Tibial nerve (tissue), 4 donors: ENCODE results near the gene NCK2.

Source experiments
- CTCF ChIP-seq, 5 experiments: fragments of 200-600 bp in 3 of 5; fragments of 450-650 bp in 2 of 5; sonication (generic) in 3 of 5; IDR thresholded peaks; one replicate each; pipeline ENCODE4 v1.5.1; 2016 to 2019; ENCODE audit warnings: antibody characterized with exemption in 5 of 5, mild to moderate bottlenecking in 3 of 5, moderate library complexity in 2 of 5
- EP300 ChIP-seq, 2 donors: sonication (generic); formaldehyde crosslinking; IDR thresholded peaks; one replicate each; pipeline ENCODE4 v1.6.1; 2017; ENCODE audit warnings: antibody characterized with exemption in 2 of 2, mild to moderate bottlenecking in 1 of 2
- POLR2A ChIP-seq, 2 donors: fragments of 450-650 bp; IDR thresholded peaks; one replicate each; pipeline ENCODE4 v1.6.1; 2017; ENCODE audit warnings: antibody characterized with exemption in 2 of 2, mild to moderate bottlenecking in 2 of 2, moderate library complexity in 2 of 2

- TF ChIP-seq CTCF (IDR thresholded peaks at IDR 0.05) (no peak), EP300 (IDR thresholded peaks at IDR 0.05) (no peak), POLR2A (IDR thresholded peaks at IDR 0.05) (no peak)
Observed at GRCh38 chr2:105841551-105841950, 96.8 kb downstream of the NCK2 start.
